Activated naive CD4-positive, alpha-beta T cell treated with anti-CD3 and anti-CD28 coated beads, Interleukin-2, amount 50 U/mL, for 24 hours (primary cell): Measurements from ENCODE around the gene WDR47.
"Not testable (repeated sequence)": the region's sequence is repeated elsewhere in the genome, so short reads cannot be mapped to it uniquely, and the experiment has no call there.

Experiments
- H3K27ac Mint-ChIP-seq: one replicate; pipeline ENCODE4 v1.8.0; 2021; ENCODE audit warnings: mild to moderate bottlenecking, mixed read lengths
- H3K27me3 Mint-ChIP-seq: one replicate; pipeline ENCODE4 v1.8.0; 2021; ENCODE audit warnings: mixed read lengths
- H3K36me3 Mint-ChIP-seq: one replicate; pipeline ENCODE4 v1.8.0; 2021; ENCODE audit warnings: mixed read lengths
- H3K4me1 Mint-ChIP-seq: one replicate; pipeline ENCODE4 v1.8.0; 2021; ENCODE audit warnings: mixed read lengths
- H3K4me3 Mint-ChIP-seq: one replicate; pipeline ENCODE4 v1.8.0; 2021; ENCODE audit warnings: mild to moderate bottlenecking, mixed read lengths
- H3K9me3 Mint-ChIP-seq: one replicate; pipeline ENCODE4 v1.8.0; 2021; ENCODE audit warnings: mixed read lengths

The WDR47 gene

DNA sequence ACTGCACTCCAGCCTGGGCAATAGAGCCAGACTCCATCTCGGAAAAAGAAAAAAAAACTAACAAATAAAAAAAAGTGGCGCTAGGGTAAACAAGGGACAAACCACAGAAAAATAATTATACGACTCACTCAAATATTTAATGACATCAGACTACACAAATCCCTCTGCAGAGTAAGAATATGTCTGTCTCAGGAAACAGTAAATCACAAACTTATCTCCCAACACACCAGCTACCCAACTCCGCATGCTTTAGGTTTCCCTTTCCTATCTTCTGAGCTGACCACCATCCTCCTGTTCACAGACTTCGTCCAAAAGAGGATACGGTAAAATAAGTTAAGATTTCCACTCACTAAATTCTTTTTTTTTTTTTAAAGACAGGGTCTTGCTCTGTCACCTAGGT, 16.2 kb downstream of the WDR47 start:
- Mint-ChIP-seq H3K36me3 (peaks cover 3% of the 10 kb centered on the region), H3K4me1 (no peaks in the 10 kb centered on the region), H3K27me3 (no peaks in the 10 kb centered on the region), H3K27ac (no peak overlapping the region), H3K4me3 (no peak overlapping the region), H3K9me3 (no peaks in the 10 kb centered on the region)

DNA sequence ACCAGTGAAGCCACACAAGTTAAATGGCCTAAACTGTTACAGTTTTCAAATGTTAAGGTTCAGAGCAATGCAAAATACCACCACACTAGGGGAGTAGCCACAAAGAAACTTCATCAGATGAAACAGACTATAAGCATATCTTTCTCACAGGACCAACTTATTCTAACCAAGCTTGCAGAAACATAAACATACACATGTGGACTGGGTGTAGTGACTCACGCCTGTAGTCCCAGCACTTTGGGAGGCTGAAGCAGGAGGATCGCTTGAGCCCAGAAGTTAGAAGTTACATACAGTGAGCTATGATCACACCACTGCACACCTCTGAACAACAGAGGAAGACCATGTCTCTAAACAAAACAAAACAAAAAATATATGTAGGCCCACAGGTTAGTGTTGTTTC, 17.3 kb downstream of the WDR47 start:
- H3K27ac Mint-ChIP-seq = no peak overlapping the region
- H3K36me3 Mint-ChIP-seq = peaks cover 3% of the 10 kb centered on the region
- no peaks in the 10 kb centered on the region for H3K27me3 Mint-ChIP-seq
- H3K4me3 Mint-ChIP-seq = no peak overlapping the region
- H3K9me3 Mint-ChIP-seq = no peaks in the 10 kb centered on the region
- H3K4me1 Mint-ChIP-seq = no peaks in the 10 kb centered on the region

DNA sequence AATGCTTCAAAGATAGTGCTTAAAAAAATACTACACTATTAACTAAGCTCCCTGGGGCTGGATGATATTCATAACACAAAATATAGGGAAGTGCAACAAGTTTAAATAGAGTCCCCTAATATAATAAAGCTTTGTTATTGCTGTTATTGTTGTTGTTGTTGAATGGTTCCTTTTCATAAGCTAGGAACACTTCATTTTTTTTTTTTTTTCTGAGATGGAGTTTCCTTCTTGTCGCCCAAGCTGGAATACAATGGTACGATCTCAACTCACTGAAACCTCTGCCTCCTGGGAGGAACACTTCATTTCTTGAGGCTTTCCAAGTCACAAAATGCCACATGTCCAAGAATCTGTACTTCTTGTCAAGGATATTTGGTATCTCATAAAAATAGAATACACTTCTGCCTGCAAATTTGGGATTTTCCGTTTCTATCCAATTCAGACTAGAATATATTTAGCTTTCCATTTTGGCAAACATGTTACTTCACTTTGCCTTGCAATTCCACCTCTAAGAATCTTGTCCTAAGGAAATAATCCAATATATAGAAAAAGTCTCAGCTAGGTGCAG, 21.1 kb downstream of the WDR47 start:
- H3K27me3 Mint-ChIP-seq = no peaks in the 10 kb centered on the region
- H3K27ac Mint-ChIP-seq = no peak overlapping the region
- H3K9me3 Mint-ChIP-seq = no peaks in the 10 kb centered on the region
- no peaks in the 10 kb centered on the region for H3K4me1 Mint-ChIP-seq
- H3K4me3 Mint-ChIP-seq = no peak overlapping the region
- H3K36me3 Mint-ChIP-seq = peaks cover 16% of the 10 kb centered on the region

DNA sequence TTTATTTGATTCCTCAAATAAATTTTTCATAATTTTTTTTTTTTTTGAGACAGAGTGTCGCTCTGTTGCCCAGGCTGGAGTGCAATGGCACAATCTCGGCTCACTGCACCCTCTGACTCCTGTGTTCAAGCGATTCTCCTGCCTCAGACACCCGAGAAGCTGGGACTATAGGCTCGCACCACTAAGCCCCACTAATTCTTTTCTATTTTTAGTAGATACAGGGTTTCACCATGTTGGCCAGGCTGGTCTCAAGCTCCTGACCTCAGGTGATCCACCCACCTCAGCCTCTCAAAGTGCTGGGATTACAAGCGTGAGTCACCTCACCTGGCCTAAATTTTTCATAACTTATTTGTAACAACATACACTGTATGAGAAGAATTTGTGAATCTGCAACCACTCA, 24.2 kb downstream of the WDR47 start:
- not testable (repeated sequence) for H3K27me3 Mint-ChIP-seq, H3K4me1 Mint-ChIP-seq, H3K4me3 Mint-ChIP-seq

DNA sequence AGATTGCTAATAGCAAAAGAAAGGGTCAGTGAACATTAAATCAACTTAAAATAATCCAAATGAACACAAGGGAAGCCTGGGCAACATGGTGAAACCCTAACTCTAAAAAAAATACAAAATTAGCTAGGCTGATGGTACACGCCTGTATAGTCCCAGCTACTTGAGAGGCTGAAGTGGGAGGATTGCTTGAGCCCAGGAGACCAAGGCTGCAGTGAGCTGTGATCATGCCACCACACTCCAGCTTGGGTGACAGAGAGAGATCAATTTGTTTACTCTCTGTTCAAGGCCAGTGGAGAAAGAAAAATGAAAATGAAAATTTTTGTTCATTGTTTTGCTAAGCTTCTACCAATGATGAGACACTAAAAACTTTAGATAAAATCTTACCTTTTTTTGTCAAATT, 24.8 kb downstream of the WDR47 start:
- Mint-ChIP-seq H3K9me3 (no peaks in the 10 kb centered on the region), H3K27me3 (no peaks in the 10 kb centered on the region), H3K4me3 (no peak overlapping the region), H3K36me3 (peaks cover 22% of the 10 kb centered on the region), H3K4me1 (no peaks in the 10 kb centered on the region), H3K27ac (no peak overlapping the region)

More for the DNA sequence above, 24.2 kb downstream of the WDR47 start:
- not testable (repeated sequence) for H3K27ac Mint-ChIP-seq, H3K9me3 Mint-ChIP-seq
- H3K36me3 Mint-ChIP-seq = peaks cover 24% of the 10 kb centered on the region

DNA sequence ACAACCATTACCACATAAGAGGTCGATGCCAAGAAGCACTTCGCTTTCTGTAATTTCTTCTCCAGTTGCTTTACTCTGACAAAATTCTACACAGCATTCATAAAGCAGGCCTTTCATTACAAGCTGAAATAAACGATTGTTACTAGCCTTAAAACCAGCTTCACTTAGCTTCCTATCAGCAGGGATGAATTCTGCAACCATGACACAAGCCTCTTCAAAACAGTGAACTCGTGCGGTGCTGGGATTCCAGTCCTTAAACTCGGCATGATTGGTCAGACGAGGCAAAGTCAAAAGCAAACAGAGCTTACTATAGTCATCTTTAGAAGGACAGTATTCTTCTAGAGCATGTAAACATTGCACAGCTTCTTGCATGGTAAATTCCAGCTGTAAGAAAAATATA, 30.6 kb downstream of the WDR47 start:
- H3K27me3 Mint-ChIP-seq = no peaks in the 10 kb centered on the region
- no peaks in the 10 kb centered on the region for H3K9me3 Mint-ChIP-seq
- no peaks in the 10 kb centered on the region for H3K4me1 Mint-ChIP-seq
- no peak overlapping the region for H3K4me3 Mint-ChIP-seq
- no peak overlapping the region for H3K27ac Mint-ChIP-seq
- H3K36me3 Mint-ChIP-seq = peaks cover 14% of the 10 kb centered on the region

DNA sequence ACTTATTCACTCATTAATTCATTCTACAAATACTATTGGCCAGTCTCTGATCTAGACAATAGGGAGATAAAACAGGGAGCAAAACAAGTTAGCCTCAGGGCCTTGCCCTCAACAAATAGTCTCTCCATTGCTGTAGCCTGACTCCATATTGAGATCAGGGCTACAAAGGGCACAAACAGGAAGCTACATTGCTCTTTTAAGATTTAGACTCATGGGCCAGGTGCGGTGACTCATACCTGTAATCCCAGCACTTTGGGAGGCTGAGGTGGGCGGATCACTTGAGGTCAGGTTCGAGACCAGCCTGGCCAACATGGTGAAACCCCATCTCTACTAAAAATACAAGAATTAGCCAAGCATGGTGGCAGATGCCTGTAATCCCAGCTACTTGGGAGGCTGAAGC, 45.3 kb downstream of the WDR47 start:
- H3K27ac Mint-ChIP-seq, H3K4me1 Mint-ChIP-seq, H3K4me3 Mint-ChIP-seq, H3K27me3 Mint-ChIP-seq: not testable (repeated sequence)
- H3K9me3 Mint-ChIP-seq = peaks cover 10% of the 10 kb centered on the region
- H3K36me3 Mint-ChIP-seq = peaks cover 27% of the 10 kb centered on the region

DNA sequence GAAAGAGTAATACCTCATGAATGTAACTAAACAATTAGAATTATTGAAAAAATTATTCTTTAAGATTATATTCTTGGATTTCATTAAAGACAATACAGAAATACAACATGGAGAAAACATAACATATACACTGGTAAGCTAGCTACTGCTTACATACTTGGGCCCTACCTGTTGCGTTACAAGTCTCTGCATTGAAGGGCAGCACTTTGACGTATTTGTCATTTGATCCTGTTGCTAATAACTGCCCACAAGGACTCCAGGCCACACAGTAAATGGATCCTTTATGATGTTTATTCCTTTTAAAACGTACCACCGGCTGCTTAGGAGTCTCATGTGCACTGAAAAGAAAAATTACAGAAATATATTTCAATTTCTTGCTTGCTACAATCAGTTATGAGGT, 58.8 kb downstream of the WDR47 start:
- peaks cover 14% of the 10 kb centered on the region for H3K36me3 Mint-ChIP-seq
- H3K4me1 Mint-ChIP-seq = no peaks in the 10 kb centered on the region
- no peaks in the 10 kb centered on the region for H3K27me3 Mint-ChIP-seq
- H3K9me3 Mint-ChIP-seq = no peaks in the 10 kb centered on the region
- no peak overlapping the region for H3K27ac Mint-ChIP-seq
- no peak overlapping the region for H3K4me3 Mint-ChIP-seq

DNA sequence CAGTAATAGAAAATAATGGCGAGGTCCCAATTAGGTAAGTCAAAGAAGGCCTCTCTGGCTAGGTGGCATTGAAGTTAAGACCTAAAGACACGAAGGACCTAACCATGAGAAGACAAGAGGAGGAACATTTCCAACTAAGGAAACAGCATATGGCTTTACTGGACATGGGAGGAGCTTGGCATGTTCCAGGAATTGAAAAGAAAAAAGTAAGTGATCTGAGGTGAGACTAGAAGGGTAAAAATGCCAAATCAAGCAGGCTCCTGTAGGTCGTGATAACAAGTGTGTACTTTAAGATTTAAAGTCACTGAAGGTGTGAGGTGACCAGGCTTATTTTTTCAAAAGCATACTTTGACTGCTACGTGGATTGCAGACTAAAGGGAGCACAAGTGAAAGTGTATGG, 65.2 kb downstream of the WDR47 start:
- H3K36me3 Mint-ChIP-seq = peaks cover 17% of the 10 kb centered on the region
- no peaks in the 10 kb centered on the region for H3K4me1 Mint-ChIP-seq
- H3K27ac Mint-ChIP-seq = no peak overlapping the region

DNA sequence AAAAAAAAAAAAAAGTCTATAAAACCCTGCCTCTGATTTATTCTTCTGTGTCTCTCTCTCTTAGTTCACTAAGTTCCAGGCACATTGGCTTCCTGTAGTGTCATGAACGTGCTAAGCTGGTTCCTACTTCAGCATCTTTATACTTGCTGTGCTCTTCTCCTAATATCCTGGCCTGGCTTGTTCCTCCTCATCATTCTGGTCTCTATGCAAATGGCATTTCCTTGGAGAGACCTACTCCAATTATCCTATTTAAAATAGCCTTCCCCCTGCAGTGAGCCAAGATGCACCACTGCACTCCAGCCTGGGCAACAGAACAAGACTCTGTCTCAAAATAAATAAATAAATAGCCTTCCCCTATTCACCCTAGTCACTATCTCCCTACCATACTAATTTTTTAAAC, 69.0 kb downstream of the WDR47 start:
- Mint-ChIP-seq H3K36me3 (peaks cover 22% of the 10 kb centered on the region), H3K4me3 (no peak overlapping the region), H3K9me3 (no peaks in the 10 kb centered on the region), H3K4me1 (no peaks in the 10 kb centered on the region), H3K27ac (no peak overlapping the region), H3K27me3 (no peaks in the 10 kb centered on the region)

More for the DNA sequence above, 65.2 kb downstream of the WDR47 start:
- Mint-ChIP-seq H3K4me3 (no peak overlapping the region), H3K9me3 (no peaks in the 10 kb centered on the region), H3K27me3 (no peaks in the 10 kb centered on the region)

DNA sequence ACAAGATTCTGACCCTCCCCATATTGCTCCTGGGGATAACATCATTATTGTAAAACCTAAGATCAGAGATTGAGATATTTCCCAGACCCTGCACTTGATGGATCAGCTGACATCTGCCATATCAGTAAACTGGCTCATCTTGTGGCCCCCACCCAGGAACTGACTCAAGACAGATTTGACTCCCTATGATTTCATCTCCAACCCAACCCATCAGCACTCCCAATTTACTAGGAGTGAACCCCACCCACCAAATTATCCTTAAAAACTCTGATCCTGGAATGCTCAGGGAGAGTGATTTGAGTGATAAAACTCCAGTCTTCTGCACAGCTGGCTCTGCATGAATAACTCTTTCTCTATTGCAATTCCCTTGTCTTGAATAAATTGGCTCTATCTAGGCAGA, 72.6 kb downstream of the WDR47 start:
- Mint-ChIP-seq H3K36me3 (peaks cover 21% of the 10 kb centered on the region), H3K27me3 (no peaks in the 10 kb centered on the region), H3K27ac (no peak overlapping the region), H3K4me1 (peaks cover under 1% of the 10 kb centered on the region), H3K9me3 (no peaks in the 10 kb centered on the region), H3K4me3 (no peak overlapping the region)

DNA sequence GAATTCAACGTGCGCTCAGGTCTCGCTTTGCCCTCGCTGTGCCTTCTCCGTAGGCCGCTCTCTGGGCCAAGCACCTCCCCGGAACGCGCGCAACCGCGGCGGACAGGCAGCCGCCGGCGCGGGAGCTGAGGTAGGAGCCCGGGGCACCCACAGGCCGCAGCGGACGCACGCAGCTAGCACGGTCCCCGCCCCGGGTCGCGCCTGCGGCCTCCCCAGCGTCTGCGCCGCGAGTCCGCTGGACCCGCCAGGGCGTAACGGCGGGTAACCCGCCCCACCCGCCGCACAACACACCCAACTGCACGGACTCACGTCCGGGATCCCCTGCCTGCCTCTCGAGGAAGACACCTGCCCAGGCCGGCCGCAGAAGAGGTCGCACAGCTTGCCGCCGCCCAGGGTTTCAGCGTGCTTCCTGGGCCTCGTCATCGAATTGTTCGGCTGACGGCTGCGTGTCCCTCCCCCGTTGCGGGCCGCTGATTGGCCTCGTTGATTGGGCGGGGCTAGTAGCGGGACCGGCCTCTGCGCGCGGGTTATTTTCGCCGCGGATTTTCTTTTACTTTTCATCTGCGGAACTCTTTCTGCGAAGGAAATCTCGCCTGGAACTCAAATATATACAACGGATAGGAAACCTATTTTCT, 78.7 kb downstream of the WDR47 start, which contains the start of gene CLCC1:
Gene CLCC1 (minus strand): TSS at position 433 of the 635 bp plus-strand sequence. CDS start 13,047 bp downstream, outside the sequence.
- Mint-ChIP-seq H3K27me3 (no peaks in the 10 kb centered on the region), H3K9me3 (no peaks in the 10 kb centered on the region), H3K4me1 (peaks cover 37% of the 10 kb centered on the region), H3K27ac (peak within 1 kb of the TSS; percentile 82), H3K4me3 (peak within 1 kb of the TSS; percentile 80), H3K36me3 (peaks cover 12% of the 10 kb centered on the region)

DNA sequence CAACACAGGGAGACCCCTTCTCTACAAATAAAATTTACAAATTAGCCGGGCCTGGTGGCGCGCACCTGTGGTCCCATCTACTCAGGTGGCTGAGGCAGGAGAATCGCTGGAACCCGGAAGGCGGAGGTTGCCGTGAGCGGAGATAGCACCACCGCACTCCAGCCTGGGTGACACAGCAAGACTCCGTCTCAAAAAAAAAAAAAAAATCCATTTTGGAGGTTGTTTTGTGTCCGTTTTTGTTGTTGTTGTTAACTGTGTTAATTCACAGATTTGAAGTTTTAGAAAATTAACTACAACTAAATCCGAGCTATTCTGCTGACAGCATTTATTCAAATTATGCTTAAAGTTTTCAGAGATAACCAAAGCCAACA, 79.2 kb downstream of the WDR47 start:
- H3K27ac Mint-ChIP-seq = peak overlapping the region; percentile 55
- H3K9me3 Mint-ChIP-seq = no peaks in the 10 kb centered on the region
- H3K36me3 Mint-ChIP-seq = peaks cover 13% of the 10 kb centered on the region
- H3K27me3 Mint-ChIP-seq = no peaks in the 10 kb centered on the region
- peak overlapping the region; percentile 80 for H3K4me3 Mint-ChIP-seq
- H3K4me1 Mint-ChIP-seq = peaks cover 42% of the 10 kb centered on the region

DNA sequence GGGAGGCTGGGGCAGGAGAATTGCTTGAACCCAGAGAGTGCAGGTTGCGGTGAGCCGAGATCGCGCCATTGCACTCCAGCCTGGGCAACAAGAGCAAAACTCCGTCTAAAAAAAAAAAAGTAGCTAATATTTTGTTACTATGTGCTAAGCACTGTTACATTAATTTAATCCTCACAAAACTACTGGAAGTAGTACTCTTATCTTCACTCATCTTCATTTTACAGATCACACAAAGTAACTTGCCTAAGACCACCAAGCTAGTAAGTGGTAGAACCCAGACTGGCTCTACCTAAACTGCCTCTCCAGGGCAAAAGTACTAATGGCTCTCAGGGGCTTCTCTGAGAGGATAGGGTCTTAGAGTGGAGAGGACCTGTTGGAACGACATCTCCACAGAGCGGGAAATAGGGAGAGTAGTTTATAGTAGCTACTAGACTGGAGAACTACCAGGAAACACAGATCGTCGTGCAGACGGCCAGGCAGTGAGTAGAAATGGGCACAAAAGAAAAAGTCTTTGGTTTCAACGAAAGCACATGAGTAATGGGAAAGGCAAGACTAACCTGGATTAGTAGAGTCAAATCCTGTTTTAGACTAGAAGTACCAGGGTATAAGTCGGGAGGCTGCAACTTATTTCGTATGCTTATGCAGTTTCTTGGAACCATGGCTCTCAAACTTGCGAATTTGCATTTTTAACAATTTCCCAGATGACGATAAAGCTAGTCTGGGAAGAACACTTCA, 80.0 kb downstream of the WDR47 start:
- no peaks in the 10 kb centered on the region for H3K27me3 Mint-ChIP-seq
- H3K36me3 Mint-ChIP-seq = peaks cover 13% of the 10 kb centered on the region
- no peaks in the 10 kb centered on the region for H3K9me3 Mint-ChIP-seq
- peak overlapping the region; percentile 80 for H3K4me3 Mint-ChIP-seq
- H3K27ac Mint-ChIP-seq = peak overlapping the region; percentile 68
- peaks cover 50% of the 10 kb centered on the region for H3K4me1 Mint-ChIP-seq

DNA sequence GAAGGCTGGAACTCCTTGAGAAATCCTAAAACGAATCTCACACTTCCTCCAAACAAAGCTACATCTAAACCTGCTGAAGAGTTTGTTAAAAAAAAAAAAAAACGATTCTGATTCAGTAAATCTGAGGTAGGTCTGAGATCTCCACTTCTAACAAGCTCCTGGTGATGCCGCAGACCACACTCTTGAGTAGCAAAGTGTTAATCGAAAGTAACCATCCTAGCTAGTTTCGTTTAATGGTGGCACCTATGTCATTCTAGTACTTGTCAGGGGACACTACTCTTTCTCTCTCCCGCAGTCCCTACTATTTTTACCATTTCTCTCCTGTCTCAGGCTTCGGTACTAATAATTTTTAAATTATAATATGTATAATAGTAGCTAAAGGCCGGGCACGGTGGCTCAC, 80.7 kb downstream of the WDR47 start:
- Mint-ChIP-seq H3K27ac (no peak overlapping the region), H3K4me3 (no peak overlapping the region), H3K4me1 (peaks cover 57% of the 10 kb centered on the region), H3K9me3 (no peaks in the 10 kb centered on the region), H3K27me3 (no peaks in the 10 kb centered on the region), H3K36me3 (peaks cover 13% of the 10 kb centered on the region)

DNA sequence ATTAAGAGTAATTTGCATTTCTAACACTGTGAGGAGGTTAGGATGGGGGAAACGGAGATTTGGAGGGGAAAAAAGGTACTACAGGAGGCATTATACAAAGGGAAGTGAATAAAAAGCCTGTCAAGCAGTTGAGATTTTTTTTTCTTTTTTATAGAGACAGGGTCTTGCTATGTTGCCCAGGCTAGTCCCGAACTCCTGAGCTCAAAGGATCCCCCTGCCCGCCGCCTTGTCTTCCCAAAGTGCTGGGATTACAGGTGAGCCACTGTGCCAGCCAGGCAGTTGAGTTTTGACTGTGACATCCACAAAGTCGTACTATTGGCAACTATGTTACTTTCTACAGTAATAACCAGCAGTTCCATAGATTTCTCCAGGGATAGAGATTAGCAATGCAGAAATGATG, 81.2 kb downstream of the WDR47 start:
- Mint-ChIP-seq H3K36me3 (peaks cover 16% of the 10 kb centered on the region), H3K9me3 (no peaks in the 10 kb centered on the region), H3K27ac (no peak overlapping the region), H3K4me1 (peaks cover 62% of the 10 kb centered on the region), H3K27me3 (no peaks in the 10 kb centered on the region), H3K4me3 (no peak overlapping the region)
